NCI-H524 treated with DMSO at 0.1 percent for 48 hours (cell line): Measurements from ENCODE around the gene MAPK7.

Experiments used
- DNase-seq: peaks from one replicate; lab custom pipeline; 2025; lab: John Stamatoyannopoulos, UW

Gene MAPK7

GRCh38 chr17:19363460-19364035, 14.8 kb upstream of the MAPK7 start:
- no peak for DNase-seq

DNA sequence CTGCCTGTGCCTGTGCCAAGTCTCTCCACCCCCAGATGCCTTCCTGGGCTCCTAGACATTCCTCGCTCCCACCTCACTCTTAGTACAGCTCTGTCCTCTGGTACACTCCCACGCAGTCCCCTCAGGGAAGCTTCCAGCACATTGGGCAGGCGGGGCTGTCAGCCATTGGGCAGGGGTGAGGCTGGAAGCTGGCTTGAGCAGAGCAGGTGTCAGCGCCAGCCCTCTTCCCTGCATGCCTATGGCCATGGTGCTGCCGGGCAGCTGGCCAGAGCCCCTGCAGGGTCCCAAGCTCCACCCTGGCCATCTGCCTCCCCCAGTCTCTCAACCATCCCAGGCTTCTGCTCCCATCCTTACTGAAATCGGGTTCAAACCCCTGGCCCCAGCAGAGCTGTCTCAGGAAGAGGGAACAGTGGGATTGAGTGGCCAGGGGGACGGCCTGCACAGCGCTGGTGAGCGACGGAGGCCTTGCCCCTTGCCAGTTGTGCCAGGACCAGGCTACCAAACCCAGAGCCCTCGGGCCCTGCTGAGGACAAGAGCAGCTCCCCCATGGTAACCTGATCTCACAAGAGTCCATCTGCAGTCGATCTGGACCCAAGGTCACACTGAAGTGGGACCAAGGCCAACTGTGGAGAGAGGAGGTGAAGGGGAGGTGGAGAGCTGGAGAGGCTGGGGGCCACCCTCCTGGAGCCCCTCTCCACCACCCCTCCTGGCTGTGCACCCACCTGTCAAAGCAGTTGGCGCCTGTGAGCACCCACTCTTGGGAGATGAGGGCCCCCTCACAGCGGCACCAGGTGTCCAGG, 13.4 kb upstream of the MAPK7 start:
- peak; percentile 74 for DNase-seq

DNA sequence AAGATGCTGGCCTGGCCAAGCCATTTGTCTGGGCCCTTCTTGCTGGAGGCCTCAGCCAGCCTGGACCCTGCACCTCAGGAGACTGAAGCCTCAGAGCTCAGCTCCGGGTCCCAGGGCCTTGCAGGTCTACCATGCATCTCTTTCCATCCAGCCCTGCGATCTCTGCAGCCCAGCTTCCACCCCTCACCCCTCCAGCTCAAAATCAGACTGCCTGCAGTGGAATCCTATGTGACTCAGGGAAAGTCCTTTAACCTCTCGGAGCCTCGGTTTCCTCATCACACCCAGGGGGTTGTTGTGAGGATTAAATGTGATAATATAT, 12.8 kb upstream of the MAPK7 start:
- no peak for DNase-seq

GRCh38 chr17:19365833-19366636, 12.3 kb upstream of the MAPK7 start:
- no peak for DNase-seq

DNA sequence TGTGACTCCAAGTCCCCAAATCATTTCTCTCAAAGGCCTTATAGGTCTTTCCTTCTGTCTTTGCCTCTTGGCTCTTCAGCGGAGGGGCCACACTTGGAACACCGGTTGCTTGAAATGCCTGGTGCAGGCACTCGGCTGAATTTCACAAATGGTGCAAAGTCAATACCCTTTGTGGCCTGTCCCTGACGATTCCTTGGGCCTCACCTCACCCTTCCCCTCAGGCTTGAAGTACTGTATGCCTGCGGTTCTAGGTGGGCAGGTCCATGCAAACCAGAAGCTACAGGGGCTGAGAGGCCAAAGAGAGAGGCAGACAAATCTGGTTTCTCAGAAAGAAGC, 11.7 kb upstream of the MAPK7 start:
- DNase-seq, result no peak

DNA sequence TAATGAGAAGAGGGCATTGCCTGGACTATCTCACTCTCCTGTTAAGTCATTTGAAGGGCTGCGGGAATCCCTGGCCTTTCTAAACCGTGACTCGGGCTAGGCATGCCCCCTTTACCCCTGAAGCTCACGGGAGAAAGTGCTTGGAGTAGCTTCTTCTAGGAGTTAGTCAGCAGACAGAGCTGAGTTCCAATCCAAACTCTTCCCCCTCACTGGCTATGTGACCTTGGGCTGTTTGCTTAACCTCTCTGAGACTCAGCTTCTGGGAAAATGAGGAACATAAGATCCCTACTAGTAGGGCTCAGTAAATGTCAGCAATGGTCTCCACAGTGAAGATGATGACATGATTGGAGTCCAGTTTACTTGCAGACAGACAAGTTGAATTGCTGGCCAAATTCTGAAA, 10.1 kb upstream of the MAPK7 start:
- no peak for DNase-seq

GRCh38 chr17:19369107-19369778, 9.1 kb upstream of the MAPK7 start:
- DNase-seq, result no peak

DNA sequence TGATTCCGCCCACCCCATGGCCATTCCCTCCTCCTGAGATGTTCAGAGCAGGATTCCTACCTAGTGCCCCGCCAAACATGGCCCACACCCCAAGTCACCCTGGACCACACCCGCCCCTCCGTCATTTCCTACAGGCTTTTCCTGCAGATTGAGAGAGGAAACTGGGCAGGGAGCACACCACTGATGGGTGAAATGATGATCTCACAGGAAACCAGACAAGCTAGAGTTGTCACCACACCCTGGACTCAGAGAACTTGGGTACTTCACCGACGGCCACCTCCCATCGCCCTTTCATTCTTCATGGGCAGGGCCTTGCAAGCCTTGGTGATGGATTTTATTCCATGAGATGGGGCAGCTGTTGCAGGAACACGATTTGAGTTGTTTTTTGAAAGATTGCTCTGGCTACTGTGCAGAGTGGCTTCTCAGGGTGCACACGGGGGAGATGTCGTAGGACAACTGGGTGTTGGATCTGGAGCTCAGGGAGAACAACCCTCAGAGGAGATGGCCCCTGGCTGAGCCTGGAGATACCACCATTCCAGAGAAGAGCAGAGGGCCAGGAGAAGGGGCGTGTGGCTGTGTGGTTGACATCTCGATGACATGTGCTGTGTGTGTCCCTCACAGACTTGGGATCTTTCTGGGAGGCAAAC, 8.3 kb upstream of the MAPK7 start:
- no peak for DNase-seq

- no peak for DNase-seq
Observed at GRCh38 chr17:19370493-19370960, 7.8 kb upstream of the MAPK7 start.

GRCh38 chr17:19371259-19372010, 6.9 kb upstream of the MAPK7 start:
- no peak for DNase-seq

- no peak for DNase-seq
Observed at GRCh38 chr17:19372011-19372370, 6.3 kb upstream of the MAPK7 start.

DNA sequence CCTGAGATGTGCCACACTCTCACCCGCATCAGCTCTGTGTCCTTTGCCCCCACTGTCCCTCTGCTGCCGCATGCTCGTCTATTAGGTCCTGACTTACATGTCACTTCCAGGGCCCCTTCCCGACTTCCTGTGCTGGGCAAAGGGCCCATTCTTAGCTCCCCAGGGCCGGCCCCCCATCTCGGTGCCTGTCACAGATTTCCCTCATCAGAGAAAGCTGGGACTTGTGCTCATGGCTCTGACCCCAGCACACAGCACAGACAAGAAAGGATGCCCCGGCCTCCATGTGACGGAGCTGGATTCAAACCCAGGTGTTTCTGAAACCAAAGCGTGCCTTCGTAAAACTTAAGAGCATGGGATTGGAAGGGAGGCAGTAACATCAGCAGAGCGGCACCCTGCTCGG, 5.9 kb upstream of the MAPK7 start:
- no peak for DNase-seq

GRCh38 chr17:19372866-19373504, 5.3 kb upstream of the MAPK7 start:
- DNase-seq, result no peak

DNA sequence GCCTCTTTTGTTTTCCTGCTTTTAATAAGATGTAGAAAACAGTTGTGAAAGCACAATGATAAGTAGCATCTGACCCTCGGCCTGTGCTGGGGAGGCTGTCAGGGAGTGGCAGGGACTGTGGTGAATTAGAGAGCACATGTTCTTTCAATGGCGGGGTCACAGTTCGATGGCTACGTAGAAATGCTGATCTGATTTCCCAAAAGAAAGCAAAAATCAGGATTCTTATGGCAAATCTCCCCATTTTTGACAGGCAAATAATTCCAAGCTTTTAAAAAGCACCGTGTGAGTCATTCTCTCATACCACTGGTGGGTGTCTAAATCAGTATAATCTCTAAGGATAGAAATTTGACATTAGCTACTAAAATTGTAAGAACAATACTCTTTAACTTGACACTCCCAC, 4.2 kb upstream of the MAPK7 start:
- no peak for DNase-seq

GRCh38 chr17:19375732-19376131, 2.6 kb upstream of the MAPK7 start:
- DNase-seq, result no peak

DNA sequence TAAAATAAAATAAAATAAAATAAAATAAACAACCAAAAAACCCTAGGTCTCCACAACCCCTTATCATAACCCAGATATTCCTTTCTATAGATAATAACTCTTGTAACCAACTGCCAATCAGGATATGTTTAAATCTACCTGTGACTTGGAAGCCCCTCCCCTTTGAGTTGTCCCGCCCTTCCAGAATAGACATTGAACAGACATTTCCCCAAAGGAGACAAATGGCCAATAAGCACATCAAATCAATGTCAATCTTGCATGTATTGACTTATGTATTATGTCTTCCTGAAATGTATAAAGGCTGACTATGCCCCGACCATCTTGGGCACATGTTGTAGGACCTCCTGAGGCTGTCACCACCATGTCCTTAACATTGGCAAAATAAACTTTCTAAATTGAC, 1.5 kb upstream of the MAPK7 start:
- no peak for DNase-seq

DNA sequence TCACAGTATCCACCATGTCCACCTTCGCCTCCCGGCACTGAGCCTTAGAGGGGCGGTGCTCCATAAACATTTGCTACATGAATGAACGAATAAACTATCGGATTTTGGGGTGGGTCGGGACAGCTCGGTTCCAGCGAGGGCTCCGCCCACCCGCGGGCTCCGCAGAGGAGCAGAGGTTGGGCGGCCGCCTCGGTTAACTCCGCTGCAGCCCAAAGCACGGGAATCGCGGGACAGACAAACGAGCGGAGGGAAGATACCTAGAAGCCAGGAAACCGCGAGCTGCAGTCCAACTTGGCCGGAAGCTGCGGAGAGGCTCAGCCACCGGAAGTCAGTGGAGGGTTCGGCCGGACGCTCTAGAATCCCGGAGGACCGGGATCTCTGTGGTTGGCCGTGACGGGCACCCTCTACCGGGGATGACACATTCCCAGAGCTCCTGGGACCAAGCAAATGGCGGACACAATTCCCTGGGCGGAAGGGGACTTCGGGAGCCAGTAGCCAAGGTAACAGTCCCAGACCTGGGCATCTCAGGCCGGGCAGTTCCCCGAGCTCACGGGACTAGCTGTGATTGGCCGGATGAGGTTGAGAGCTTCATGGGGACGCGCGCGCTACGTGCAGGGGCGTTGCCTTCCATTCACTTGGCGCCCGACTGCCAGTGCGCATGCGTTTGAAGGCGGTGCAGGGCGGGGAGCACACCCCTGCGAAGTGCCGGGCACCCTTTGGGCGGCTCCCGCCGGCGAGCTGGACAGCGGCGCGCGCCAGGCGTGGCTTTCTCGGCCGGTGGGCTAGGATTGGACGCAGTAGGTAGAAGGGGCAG, 489 bp upstream of the MAPK7 start:
- peak; percentile 95 for DNase-seq

GRCh38 chr17:19379361-19380065, 1.2 kb downstream of the MAPK7 start:
- no peak for DNase-seq

DNA sequence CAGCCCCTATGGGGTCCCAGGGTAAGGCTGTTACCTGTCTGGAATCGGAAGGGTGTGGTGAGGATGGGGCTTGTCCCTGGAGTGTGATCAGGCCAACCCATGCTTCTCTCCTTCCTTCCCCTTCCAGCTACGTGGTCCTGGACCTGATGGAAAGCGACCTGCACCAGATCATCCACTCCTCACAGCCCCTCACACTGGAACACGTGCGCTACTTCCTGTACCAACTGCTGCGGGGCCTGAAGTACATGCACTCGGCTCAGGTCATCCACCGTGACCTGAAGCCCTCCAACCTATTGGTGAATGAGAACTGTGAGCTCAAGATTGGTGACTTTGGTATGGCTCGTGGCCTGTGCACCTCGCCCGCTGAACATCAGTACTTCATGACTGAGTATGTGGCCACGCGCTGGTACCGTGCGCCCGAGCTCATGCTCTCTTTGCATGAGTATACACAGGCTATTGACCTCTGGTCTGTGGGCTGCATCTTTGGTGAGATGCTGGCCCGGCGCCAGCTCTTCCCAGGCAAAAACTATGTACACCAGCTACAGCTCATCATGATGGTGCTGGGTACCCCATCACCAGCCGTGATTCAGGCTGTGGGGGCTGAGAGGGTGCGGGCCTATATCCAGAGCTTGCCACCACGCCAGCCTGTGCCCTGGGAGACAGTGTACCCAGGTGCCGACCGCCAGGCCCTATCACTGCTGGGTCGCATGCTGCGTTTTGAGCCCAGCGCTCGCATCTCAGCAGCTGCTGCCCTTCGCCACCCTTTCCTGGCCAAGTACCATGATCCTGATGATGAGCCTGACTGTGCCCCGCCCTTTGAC, 2.4 kb downstream of the MAPK7 start:
- no peak for DNase-seq
